NCI-H146 treated with DMSO at 0.1 percent for 48 hours (cell line): Measurements from ENCODE around the gene PHGDH.

Experiments
- DNase-seq: peaks from one replicate; lab custom pipeline; 2025; ENCODE audit not compliant: unreplicated experiment; lab: John Stamatoyannopoulos, UW

The PHGDH gene

DNA sequence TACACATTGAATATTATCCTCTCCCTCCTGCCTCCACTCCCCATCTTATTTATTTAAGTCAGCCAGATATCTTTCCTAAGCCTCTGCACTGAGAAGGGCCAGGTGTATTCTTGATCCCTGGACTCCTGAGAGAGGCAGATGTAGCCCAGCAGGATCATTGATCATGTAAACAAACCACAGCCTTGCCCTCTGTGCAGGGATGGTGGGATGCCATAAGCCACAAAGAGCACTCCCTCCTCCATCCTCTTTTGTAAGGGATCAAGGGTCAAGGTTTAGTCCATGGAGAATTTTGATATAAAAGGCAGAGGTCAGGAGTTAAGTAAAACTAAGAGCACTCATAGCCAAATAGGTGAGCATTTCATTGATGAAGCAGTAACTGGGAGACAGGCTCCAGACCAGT is 17.3 kb downstream of the PHGDH start:
- DNase-seq, result peak; percentile 75

- DNase-seq, result no peak
Measured at GRCh38 chr1:119731060-119731459, 19.3 kb downstream of the PHGDH start.

GRCh38 chr1:119731741-119732430 is 20.2 kb downstream of the PHGDH start:
- no peak for DNase-seq

DNA sequence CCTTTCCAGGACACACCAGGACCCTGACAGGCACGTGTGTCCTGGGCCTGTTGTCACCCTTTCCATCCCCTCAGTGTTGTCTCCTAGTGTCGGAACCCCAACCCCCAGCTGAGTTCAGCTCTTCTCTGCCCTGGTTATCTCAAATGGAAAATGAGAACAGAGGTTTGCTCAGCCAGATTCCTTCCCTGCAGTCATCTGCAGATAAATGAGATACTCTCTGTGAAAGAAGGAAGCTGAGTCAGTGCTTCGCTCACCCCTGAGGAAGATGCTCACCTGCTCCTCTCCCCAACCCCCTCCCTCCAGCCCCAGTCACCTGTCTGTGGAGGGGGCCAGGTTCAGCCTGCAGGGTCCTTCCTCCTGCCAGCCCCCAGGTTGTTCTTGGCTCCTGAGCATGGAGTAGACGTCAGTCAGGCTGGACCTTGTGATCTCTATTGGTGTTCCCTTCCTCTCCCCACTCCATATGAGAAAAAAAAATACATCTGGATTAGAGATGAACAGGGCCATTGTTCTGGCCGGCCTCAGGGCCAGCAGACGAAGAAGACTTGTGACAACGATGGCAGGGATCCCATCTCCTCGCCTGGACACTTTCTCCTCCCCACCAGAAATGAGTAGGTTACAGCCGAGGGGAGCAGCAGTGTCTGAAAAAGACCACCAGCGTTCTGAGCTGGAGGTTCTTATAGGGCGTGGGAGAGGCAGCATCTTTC is 20.9 kb downstream of the PHGDH start:
- no peak for DNase-seq

DNA sequence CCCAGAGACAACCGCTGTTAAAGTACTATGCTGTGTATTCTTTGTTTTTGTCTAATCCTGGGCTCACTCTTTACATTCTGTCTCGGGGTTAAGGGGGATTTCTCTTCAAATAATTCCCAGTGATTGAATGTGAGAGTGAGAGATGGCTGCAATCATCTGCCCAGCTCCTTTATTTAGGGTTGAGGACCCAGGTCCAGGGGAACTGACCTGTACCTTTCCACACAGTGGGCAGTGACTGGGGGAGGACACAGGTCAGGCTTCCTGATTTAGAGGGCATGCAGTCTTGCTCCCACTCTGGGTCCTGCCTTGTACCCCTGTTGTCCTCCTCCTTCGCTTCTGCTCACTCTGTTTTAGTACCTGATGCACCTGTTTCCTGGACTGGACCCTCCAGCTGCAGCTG is 22.0 kb downstream of the PHGDH start:
- DNase-seq, result no peak

DNA sequence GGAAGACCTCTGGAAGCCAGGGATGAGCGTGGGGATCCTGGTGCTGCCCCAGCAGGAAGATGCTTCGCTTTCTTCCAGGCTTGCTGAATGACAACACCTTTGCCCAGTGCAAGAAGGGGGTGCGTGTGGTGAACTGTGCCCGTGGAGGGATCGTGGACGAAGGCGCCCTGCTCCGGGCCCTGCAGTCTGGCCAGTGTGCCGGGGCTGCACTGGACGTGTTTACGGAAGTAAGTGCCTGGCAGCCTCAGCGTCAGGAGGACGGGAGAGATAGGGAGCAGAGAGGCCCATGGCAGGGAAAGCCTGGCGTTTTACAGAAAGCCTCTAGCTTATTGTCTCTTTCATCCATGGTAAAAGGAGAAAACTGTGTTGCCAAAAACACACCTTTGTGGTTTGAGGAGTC is 23.5 kb downstream of the PHGDH start:
- DNase-seq, result no peak

- no peak for DNase-seq
Measured at GRCh38 chr1:119736649-119737039, 24.9 kb downstream of the PHGDH start.

DNA sequence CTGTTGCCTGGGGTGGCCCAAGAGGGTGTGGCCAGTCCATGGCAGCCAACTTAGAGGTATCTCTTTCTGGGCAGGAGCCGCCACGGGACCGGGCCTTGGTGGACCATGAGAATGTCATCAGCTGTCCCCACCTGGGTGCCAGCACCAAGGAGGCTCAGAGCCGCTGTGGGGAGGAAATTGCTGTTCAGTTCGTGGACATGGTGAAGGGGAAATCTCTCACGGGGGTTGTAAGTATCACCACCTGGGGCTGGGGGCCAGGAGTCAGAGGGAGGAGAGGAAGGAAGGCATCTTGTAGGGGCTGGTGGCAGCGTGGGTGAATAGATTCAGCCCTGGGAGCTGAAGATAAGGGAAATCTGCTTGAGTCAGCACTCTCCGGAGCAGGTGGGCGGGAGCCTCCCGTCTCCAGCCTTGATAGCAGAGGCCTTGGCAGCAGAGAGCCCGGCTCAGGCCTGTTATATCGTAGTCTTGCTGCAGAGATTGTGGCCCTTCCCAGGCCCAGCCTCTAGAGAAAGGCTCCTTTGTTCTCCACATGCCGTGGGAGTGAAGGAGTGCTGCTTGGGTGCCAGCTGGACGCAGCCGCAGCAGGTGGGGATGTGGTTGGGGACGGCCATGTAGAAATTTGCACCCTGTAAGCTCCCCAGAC is 25.4 kb downstream of the PHGDH start:
- no peak for DNase-seq

DNA sequence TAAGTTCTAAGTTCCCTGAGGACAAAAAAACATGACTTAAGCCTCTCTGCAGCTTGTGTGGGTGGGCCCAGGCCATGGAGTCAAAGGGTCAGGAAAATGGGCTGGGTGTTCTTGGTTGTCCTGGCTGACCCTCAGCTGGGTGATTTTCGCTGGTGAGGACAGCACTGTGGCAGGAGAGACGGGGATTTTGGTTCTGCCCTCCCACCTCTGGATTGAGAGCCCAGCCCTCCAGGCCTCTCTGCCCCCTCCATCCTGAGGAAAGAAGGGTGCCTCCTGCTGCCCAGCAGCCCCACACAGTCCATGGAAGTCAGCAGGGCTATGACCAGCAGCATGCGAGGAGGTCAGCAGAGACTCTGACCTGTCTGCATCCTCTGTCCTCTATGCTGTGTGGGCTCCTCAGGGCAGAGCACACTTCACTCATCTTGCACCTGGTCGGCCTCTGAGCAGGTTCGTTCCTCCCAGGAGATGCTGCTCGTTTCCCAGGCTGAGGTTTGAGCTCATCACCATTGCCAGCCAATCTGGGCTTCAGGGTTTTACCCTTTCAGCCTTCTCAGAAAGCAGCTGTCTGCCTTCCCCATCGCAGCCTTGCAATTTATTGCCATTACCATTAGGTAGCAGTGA is 26.5 kb downstream of the PHGDH start:
- no peak for DNase-seq

DNA sequence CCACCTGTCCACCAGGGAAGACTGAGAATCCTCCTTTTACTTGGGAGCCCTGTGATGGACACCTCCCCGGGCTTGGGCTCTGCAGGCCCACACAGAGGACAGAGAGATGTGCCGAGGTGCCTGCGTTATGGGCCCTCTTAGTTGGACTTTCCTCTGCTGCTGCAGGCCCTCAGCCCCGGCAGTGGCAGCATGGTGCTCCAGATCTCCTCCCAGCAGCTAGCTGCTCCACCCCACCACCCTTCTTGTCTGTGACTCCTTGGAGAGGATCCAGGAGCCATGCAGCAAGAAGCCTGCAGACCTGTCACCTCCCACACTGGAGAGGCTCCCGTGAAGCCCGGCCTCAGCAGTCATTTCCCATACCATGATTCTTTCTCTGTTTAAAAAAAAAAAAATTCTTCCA is 27.4 kb downstream of the PHGDH start:
- no peak for DNase-seq

GRCh38 chr1:119740261-119740660 is 28.5 kb downstream of the PHGDH start:
- no peak for DNase-seq

- no peak for DNase-seq
Measured at GRCh38 chr1:119740896-119741780, 29.4 kb downstream of the PHGDH start.

DNA sequence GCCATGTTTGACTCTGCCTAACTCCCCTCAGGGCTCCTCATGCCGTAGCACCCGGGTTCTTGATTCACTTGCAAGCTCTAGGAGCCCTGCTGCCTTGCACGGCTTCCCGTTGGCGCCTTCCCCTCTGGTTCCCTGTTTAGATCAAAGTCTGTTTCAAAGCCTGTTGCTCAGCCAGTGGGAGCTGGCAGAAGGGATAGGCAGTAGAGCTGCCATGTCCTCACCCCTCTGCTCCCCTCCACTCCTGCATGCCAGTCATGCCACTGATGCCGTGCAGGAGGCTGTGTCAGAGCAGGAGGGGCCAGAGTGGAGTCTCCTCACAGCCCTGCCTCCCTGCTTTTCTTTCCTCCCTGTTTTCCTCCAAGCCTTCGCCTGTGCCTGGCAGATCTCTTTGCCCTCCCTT is 30.5 kb downstream of the PHGDH start:
- no peak for DNase-seq

DNA sequence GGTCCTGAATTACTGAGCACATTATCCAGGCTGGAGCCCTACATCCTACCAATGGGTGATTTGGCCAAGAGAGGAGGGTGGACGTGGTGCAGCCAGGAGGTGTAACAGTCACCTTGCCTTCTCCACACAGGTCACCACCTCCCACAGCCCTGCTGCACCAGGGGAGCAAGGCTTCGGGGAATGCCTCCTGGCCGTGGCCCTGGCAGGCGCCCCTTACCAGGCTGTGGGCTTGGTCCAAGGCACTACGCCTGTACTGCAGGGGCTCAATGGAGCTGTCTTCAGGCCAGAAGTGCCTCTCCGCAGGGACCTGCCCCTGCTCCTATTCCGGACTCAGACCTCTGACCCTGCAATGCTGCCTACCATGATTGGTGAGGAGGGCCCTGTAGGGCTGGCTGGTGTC is 30.9 kb downstream of the PHGDH start:
- no peak for DNase-seq

DNA sequence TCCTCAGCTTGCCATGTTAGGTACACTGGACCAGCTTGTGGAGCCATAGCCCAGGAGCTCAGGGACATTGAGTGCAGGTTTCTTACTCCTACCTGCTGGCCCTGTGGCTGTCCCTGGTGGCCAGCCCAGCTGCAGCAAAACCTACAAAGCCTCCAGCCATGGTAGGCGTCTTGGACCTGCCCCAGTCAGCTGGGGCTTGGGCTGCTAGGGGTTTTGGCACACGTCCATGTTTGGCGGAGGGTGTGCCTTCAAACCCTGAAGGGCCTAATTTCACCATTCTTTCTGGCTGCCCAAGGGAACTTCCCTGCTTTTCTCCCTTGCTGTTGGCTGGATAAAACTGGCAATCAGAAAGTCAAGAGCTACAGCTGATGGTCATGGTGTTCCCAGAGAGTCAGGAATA is 31.6 kb downstream of the PHGDH start:
- no peak for DNase-seq

GRCh38 chr1:119743776-119744597 is 32.3 kb downstream of the PHGDH start:
- peak; percentile 18 for DNase-seq

DNA sequence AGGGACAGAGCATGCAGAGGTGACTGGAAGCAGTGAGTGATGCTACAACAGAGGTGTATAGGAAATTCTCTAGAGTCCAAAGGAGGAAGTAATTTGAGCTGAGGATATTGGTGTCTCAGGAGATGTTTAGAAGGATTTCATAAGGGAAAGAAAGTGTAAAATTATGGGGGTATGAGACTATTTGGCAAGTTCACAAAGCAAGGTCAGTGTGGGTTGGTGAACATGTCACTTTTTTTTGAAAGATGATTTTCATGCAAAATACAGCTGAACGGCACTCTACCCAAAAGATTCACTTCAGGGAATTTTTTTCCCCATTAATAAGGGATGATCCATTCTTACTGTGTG is 32.8 kb downstream of the PHGDH start:
- no peak for DNase-seq

DNA sequence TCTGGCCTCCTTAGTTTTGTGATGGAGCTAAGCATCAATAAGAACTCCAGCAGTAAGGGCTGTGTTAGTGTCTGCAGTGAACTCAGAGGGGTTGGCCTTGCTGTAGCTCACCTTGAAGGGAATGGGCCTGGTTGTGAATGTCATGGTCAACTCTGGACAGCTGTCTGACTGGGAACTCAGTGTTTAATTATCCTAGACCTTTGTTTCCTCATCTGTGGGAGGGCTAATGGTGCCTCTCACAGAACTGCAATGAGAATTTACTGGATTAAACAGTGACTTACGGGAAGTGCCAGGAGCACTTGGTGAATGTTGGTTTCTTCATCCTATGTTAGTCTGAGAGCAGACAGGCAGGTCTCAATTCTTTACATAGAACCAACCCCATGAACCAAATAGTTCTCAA is 33.3 kb downstream of the PHGDH start:
- no peak for DNase-seq

GRCh38 chr1:119747451-119747850 is 35.7 kb downstream of the PHGDH start:
- DNase-seq, result no peak

- DNase-seq, result no peak
Measured at GRCh38 chr1:119748040-119748439, 36.3 kb downstream of the PHGDH start.
